GM12874 (cell line): ENCODE data around the gene SLC25A26.

Experiments
- CTCF ChIP-seq: IDR thresholded peaks from 2 replicates; pipeline ENCODE4 v1.5.1; 2011; ENCODE audit warnings: low read depth, mild to moderate bottlenecking, control low read depth, low read length, moderate library complexity; ENCODE audit not compliant: insufficient read depth

The SLC25A26 gene

DNA sequence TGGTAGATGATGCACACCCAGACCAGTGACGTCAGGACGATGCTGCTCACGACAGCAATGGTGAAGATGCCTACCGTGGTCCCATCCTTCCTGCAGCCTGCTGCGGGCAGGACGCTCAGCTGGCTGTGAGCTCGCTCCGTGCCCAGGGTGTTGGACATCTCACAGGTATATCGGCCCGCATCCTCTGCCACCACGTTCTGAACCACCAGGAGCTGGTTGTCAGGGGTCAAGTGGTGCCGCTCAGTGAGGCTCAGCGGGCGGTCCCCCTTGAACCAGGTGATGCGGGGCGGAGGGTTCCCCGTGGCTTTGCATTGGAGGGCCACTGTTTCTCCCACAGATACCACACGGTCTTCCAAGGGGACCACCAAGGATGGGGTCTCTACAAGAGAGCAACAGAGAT lies 162.2 kb downstream of the SLC25A26 start:
- TF ChIP-seq CTCF, result no peak

- TF ChIP-seq CTCF, result no peak
Measured at GRCh38 chr3:66383998-66384745, 163.4 kb downstream of the SLC25A26 start.

DNA sequence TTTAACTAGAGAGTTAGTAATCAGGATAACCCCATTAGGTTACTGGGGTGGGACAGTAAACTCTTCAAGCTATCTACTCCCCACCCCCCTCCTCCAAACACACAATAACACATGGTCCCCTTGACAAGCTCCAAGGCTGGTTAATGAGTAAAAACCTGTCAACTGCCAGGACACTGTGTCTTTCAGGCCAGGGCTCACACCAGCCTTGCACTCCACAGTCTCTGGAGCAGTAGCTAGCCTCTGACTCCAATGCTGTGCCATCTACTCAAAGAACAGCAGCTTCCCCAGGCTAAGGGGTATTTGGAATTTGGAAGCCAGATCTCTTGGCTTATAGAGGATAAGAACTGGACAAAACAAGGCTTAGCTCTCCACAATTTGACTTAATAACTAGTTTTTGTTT lies 164.3 kb downstream of the SLC25A26 start:
- TF ChIP-seq CTCF, result no peak

- TF ChIP-seq CTCF, result no peak
Measured at GRCh38 chr3:66386011-66386924, 165.5 kb downstream of the SLC25A26 start.

DNA sequence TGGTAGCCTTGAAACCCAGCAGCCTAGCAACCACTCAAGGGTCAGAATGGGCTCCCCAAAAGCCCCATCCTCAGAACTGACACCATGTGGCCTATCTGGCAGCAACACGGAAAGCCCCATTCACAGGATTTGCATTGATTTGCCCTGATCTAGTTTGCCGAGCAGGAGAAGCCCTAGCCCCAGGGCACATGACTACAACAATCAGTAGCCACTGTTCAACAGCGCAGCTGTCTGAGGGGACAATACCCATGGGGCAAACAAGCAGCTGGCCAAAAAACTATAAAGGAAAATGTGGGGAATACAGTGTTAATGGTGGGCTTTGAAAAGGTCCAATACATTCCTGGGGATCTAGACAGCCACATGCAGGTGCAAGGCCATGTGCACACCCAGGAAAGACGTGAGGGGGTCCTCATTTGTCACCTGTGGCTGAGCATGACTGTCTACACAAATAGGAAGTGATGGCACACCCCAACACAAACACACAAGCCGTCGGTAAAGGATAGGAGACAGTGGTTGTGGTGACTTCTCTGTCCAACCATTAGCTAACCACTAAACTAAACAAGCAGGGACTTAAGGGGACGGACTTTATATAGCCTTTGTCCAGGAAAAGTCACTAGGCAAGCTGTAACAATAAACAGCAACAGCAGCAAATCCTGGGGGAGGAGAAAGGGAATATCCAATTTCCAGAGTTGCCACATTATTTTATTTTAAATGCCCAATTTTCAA lies 166.3 kb downstream of the SLC25A26 start:
- TF ChIP-seq CTCF, result no peak

GRCh38 chr3:66390013-66390412 lies 169.2 kb downstream of the SLC25A26 start:
- no peak for TF ChIP-seq CTCF

DNA sequence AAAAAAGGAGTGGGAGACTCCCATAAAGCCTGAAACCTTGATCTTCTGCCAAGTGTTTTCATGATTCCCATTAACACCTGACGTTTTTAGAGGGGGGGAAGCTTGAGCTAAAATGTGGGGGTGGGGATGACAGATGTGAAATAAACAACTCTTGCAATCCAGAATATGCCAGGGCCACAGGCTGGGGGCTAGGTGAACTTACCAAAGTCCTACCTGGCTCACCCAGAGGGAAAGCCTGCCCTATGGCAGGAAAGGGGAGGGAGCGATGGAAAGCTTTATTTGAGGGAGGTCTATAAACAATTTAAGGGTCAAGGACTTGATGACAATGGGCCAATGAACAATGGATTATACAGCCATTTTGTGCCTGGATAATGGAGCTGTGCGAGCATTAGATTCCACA lies 171.7 kb downstream of the SLC25A26 start:
- TF ChIP-seq CTCF, result no peak
